Measurements from ENCODE around the gene SIVA1. TPM values are rescaled to one million over a fixed set of nuclear protein-coding genes. Genes with fewer than 3 reads are reported as not detected.

SIVA1 gene
- polyA plus RNA-seq, 4 donors, result 49.7 to 103 (median 58.3) TPM

- DNase-seq (ENCODE audit: low read depth in 4 of 4, low spot score in 3 of 4), result no peak
Observed at GRCh38 chr14:104734051-104734587, 18.8 kb upstream of the SIVA1 start.

GRCh38 chr14:104734601-104734990 lies 18.4 kb upstream of the SIVA1 start:
- no peak for DNase-seq (ENCODE audit: low read depth in 4 of 4, low spot score in 3 of 4)

GRCh38 chr14:104734991-104735779 lies 17.8 kb upstream of the SIVA1 start:
- no peak for DNase-seq (ENCODE audit: low read depth in 4 of 4, low spot score in 3 of 4)

- DNase-seq (ENCODE audit: low read depth in 4 of 4, low spot score in 3 of 4), result no peak
Observed at GRCh38 chr14:104735830-104736642, 16.9 kb upstream of the SIVA1 start.

GRCh38 chr14:104738375-104739019 lies 14.4 kb upstream of the SIVA1 start:
- DNase-seq (ENCODE audit: low read depth in 4 of 4, low spot score in 3 of 4), result no peak

- no peak for DNase-seq (ENCODE audit: low read depth in 4 of 4, low spot score in 3 of 4)
Observed at GRCh38 chr14:104739026-104739425, 13.9 kb upstream of the SIVA1 start.

- no peak for DNase-seq (ENCODE audit: low read depth in 4 of 4, low spot score in 3 of 4)
Observed at GRCh38 chr14:104739546-104740516, 13.1 kb upstream of the SIVA1 start.

- no peak for DNase-seq (ENCODE audit: low read depth in 4 of 4, low spot score in 3 of 4)
Observed at GRCh38 chr14:104741108-104741802, 11.7 kb upstream of the SIVA1 start.

- DNase-seq (ENCODE audit: low read depth in 4 of 4, low spot score in 3 of 4), result no peak
Observed at GRCh38 chr14:104741803-104742251, 11.1 kb upstream of the SIVA1 start.

GRCh38 chr14:104742586-104743455 lies 10.1 kb upstream of the SIVA1 start:
- DNase-seq (ENCODE audit: low read depth in 4 of 4, low spot score in 3 of 4), result no peak

- no peak for DNase-seq (ENCODE audit: low read depth in 4 of 4, low spot score in 3 of 4)
Observed at GRCh38 chr14:104743461-104744380, 9.2 kb upstream of the SIVA1 start.

GRCh38 chr14:104744484-104744883 lies 8.5 kb upstream of the SIVA1 start:
- no peak for DNase-seq (ENCODE audit: low read depth in 4 of 4, low spot score in 3 of 4)

- no peak for DNase-seq (ENCODE audit: low read depth in 4 of 4, low spot score in 3 of 4)
Observed at GRCh38 chr14:104745431-104745830, 7.5 kb upstream of the SIVA1 start.

GRCh38 chr14:104746071-104746545 lies 6.8 kb upstream of the SIVA1 start:
- no peak for DNase-seq (ENCODE audit: low read depth in 4 of 4, low spot score in 3 of 4)

GRCh38 chr14:104746934-104747481 lies 5.9 kb upstream of the SIVA1 start:
- DNase-seq (ENCODE audit: low read depth in 4 of 4, low spot score in 3 of 4), result no peak

GRCh38 chr14:104747876-104748275 lies 5.1 kb upstream of the SIVA1 start:
- DNase-seq (ENCODE audit: low read depth in 4 of 4, low spot score in 3 of 4), result no peak
